Mesendoderm (in vitro differentiated cells): ENCODE data around the gene CLIC4.
"Not testable (repeated sequence)": the region's sequence is repeated elsewhere in the genome, so short reads cannot be mapped to it uniquely, and the experiment has no call there.

Experiments used
- DNase-seq: peaks from one replicate; pipeline ENCODE4 v3.0.0; 2013
- H2AK5ac ChIP-seq: 2 replicates; pipeline ENCODE4 v1.6.1; 2013; ENCODE audit warnings: low read length, inconsistent platforms
- H2BK120ac ChIP-seq: 2 replicates; pipeline ENCODE4 v1.6.1; 2013; ENCODE audit warnings: low read depth, mild to moderate bottlenecking, low read length, moderate library complexity, mixed read lengths
- H2BK15ac ChIP-seq: replicated peaks from 2 replicates; pipeline ENCODE4 v1.6.1; 2013; ENCODE audit warnings: low read depth, mild to moderate bottlenecking, moderate library complexity
- H2BK5ac ChIP-seq: 2 replicates; pipeline ENCODE4 v1.6.1; 2013; ENCODE audit warnings: low read length, inconsistent platforms
- H3K18ac ChIP-seq: 2 replicates; pipeline ENCODE4 v1.6.1; 2013; ENCODE audit warnings: mild to moderate bottlenecking, low read length, mixed read lengths
- H3K23ac ChIP-seq: one replicate; pipeline ENCODE4 v1.6.1; 2013; ENCODE audit warnings: low read length
- H3K27ac ChIP-seq: 2 replicates; pipeline ENCODE4 v1.5.1; 2013; ENCODE audit warnings: low read depth, mild to moderate bottlenecking, inconsistent platforms, low read length, moderate library complexity
- H3K27me3 ChIP-seq: 2 replicates; pipeline ENCODE4 v1.6.1; 2013; ENCODE audit warnings: low read length, control low read depth, mild to moderate bottlenecking, inconsistent platforms; ENCODE audit not compliant: insufficient read depth, poor library complexity
- H3K36me3 ChIP-seq: 2 replicates; pipeline ENCODE4 v1.6.1; 2013; ENCODE audit warnings: low read length, inconsistent platforms; ENCODE audit not compliant: control insufficient read depth, insufficient read depth
- H3K4ac ChIP-seq: one replicate; pipeline ENCODE4 v1.6.1; 2013; ENCODE audit warnings: low read depth, mild to moderate bottlenecking, low read length, moderate library complexity
- H3K4me1 ChIP-seq: 2 replicates; pipeline ENCODE4 v1.6.1; 2013; ENCODE audit warnings: low read depth, low read length, inconsistent platforms; ENCODE audit not compliant: control insufficient read depth
- H3K4me2 ChIP-seq: 2 replicates; pipeline ENCODE4 v1.6.1; 2013; ENCODE audit warnings: low read length
- H3K4me3 ChIP-seq: 2 replicates; pipeline ENCODE4 v1.5.1; 2013; ENCODE audit warnings: mild to moderate bottlenecking, low read length
- H3K56ac ChIP-seq: one replicate; pipeline ENCODE4 v1.6.1; 2013; ENCODE audit warnings: low read length
- H3K79me1 ChIP-seq: 2 replicates; pipeline ENCODE4 v1.6.1; 2013; ENCODE audit warnings: low read length, inconsistent platforms
- H3K79me2 ChIP-seq: 2 replicates; pipeline ENCODE4 v1.6.1; 2013; ENCODE audit warnings: mild to moderate bottlenecking, low read length; ENCODE audit not compliant: control insufficient read depth, insufficient read depth
- H3K9ac ChIP-seq: 2 replicates; pipeline ENCODE4 v1.6.1; 2013; ENCODE audit warnings: low read length, inconsistent platforms
- H4K5ac ChIP-seq: one replicate; pipeline ENCODE4 v1.6.1; 2013; ENCODE audit warnings: low read length
- H4K8ac ChIP-seq: one replicate; pipeline ENCODE4 v1.6.1; 2013; ENCODE audit warnings: low read depth, mild to moderate bottlenecking, control low read depth, low read length, moderate library complexity
- WGBS: extraction: QIAGEN DNeasy Blood & Tissue Kit; methylation state at CpG from one replicate; pipeline ENCODE4 v1.1.7; 2013; ENCODE audit warnings: low lambda C conversion rate, missing lambda C conversion rate; ENCODE audit not compliant: insufficient coverage; ENCODE audit errors: extremely low coverage; 5-methylcytosine and 5-hydroxymethylcytosine counted together

Gene CLIC4

DNA sequence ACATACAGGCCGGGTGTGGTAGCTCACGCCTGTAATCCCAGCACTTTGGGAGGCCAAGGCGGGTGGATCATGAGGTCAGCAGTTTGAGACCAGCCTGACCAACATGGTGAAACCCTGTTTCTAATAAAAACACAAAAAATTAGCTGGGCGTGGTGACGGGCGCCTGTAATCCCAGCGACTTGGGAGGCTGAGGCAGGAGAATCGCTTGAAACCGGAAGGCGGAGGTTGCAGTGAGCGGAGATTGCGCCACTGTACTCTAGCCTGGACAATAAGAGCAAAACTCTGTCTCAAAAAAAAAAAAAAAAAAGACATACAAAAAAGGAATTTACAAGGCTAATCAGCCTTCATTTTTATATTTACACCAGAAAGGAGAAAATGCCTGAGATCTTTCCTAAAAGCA lies 78.2 kb downstream of the CLIC4 start:
- not testable (repeated sequence) for H3K4me1 ChIP-seq, H3K23ac ChIP-seq, H3K36me3 ChIP-seq, H3K9ac ChIP-seq, H3K4ac ChIP-seq, H4K8ac ChIP-seq, H2BK120ac ChIP-seq, DNase-seq, H2BK5ac ChIP-seq, H3K27ac ChIP-seq, H3K27me3 ChIP-seq, H2AK5ac ChIP-seq, H3K18ac ChIP-seq, H4K5ac ChIP-seq, H3K4me3 ChIP-seq, H2BK15ac ChIP-seq, H3K56ac ChIP-seq, H3K4me2 ChIP-seq, H3K79me1 ChIP-seq
- peaks cover 19% of the 10 kb centered on the region for H3K79me2 ChIP-seq
- WGBS: no CpG with 5 or more reads among the region's 12 CpGs

DNA sequence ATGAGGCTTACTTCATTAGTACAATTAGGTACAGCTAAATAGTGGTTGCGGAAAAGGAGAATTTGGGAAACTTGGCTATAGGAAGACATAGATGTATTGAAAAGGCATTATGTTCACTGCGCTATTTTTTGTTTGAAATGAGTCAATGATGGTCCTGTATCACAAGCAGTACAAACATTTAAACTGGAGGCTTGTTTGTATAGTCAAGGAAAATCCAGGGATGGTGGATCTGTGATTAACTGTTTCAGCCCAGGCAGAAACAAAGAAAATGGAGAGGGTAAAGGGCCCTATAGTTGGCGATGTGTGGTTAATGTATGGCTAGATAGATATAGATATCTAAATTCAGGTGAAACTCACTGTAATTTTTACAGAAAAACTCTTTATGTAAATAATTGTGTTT lies 79.9 kb downstream of the CLIC4 start:
- H3K27me3 ChIP-seq: no peaks in the 10 kb centered on the region
- peaks cover 3% of the 10 kb centered on the region for H3K79me1 ChIP-seq
- H3K79me2 ChIP-seq: peaks cover 21% of the 10 kb centered on the region
- H3K18ac ChIP-seq: no peak overlapping the region
- H3K27ac ChIP-seq: no peak overlapping the region
- no peak overlapping the region for H3K9ac ChIP-seq
- H3K4ac ChIP-seq: no peak overlapping the region
- H3K4me1 ChIP-seq: no peaks in the 10 kb centered on the region
- no peak overlapping the region for H3K4me2 ChIP-seq
- DNase-seq: no peak
- no peak overlapping the region for H4K8ac ChIP-seq
- H2BK15ac ChIP-seq: no peak overlapping the region
- 100% methylated on average over 1 of the region's 3 CpGs for WGBS
- H3K56ac ChIP-seq: no peak overlapping the region
- no peak overlapping the region for H4K5ac ChIP-seq
- H2BK5ac ChIP-seq: no peak overlapping the region
- H3K4me3 ChIP-seq: no peak overlapping the region
- H2AK5ac ChIP-seq: no peak overlapping the region
- H2BK120ac ChIP-seq: no peak overlapping the region
- H3K23ac ChIP-seq: no peak overlapping the region
- H3K36me3 ChIP-seq: no peaks in the 10 kb centered on the region

DNA sequence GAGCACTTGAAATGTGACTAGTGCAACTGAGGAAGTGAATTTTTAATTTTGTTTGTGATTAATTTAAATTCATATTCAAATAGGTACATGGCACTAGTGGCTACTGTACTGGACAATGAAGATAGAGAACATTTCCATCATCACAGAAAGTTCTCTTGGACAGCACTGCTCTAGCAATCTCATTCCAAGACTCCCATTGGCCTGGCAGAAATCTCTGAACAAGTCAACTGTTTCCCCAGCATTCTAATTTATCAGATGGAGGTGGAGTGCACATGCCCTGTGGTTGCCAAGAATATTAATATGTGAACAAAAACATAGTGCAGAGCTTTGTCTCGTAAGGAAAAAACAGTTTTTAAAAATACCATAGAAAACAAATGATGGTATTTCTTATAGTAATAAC lies 81.3 kb downstream of the CLIC4 start:
- no peak overlapping the region for H3K9ac ChIP-seq
- H3K4me1 ChIP-seq: no peaks in the 10 kb centered on the region
- H2BK120ac ChIP-seq: no peak overlapping the region
- no peak for DNase-seq
- H2BK15ac ChIP-seq: no peak overlapping the region
- no peak overlapping the region for H2AK5ac ChIP-seq
- no peak overlapping the region for H3K56ac ChIP-seq
- H3K18ac ChIP-seq: no peak overlapping the region
- no peak overlapping the region for H3K27ac ChIP-seq
- peaks cover 3% of the 10 kb centered on the region for H3K79me1 ChIP-seq
- no peak overlapping the region for H2BK5ac ChIP-seq
- H4K8ac ChIP-seq: no peak overlapping the region
- no peaks in the 10 kb centered on the region for H3K27me3 ChIP-seq
- no peak overlapping the region for H3K23ac ChIP-seq
- H3K4me2 ChIP-seq: no peak overlapping the region
- no CpG with 5 or more reads among the region's 1 CpG for WGBS
- H3K4ac ChIP-seq: no peak overlapping the region
- H3K4me3 ChIP-seq: no peak overlapping the region
- no peak overlapping the region for H4K5ac ChIP-seq
- peaks cover 21% of the 10 kb centered on the region for H3K79me2 ChIP-seq
- no peaks in the 10 kb centered on the region for H3K36me3 ChIP-seq

DNA sequence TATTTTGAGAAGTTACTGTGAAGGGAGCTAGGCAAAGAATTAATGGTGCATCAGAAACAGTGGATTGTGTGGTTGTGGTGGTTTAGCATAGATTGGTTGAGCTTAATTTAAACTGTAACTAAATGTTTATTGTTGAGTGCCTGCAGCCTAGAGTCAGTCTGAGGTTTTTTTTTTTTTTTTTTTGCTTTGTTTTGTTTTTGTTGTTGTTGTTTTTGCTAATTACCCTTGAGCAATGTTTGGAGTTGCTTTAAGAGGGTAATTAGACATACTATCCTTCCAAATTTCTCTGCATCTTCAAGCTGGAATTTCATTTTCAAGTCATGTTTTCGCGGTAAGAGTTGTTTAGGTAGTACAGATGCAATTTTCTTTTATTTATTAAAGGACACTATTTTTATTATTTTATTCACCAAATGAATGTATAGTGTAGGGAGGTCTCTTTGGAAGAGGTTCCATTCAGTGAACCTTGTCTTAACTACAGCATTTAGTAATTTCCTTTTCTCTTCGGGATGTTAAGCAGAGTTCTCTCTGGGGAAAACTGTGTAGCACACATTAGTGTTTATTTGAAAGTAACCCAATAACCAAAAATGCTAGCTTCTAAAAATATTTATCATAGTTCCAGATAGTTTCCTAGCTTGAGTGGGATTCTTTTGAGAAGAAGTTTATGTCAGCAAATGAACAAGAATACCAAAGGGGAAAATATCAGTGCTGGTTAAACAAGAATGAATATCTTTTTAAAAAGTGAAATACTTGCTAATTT lies 82.3 kb downstream of the CLIC4 start:
- no CpG with 5 or more reads among the region's 3 CpGs for WGBS
- no peak overlapping the region for H3K27ac ChIP-seq

DNA sequence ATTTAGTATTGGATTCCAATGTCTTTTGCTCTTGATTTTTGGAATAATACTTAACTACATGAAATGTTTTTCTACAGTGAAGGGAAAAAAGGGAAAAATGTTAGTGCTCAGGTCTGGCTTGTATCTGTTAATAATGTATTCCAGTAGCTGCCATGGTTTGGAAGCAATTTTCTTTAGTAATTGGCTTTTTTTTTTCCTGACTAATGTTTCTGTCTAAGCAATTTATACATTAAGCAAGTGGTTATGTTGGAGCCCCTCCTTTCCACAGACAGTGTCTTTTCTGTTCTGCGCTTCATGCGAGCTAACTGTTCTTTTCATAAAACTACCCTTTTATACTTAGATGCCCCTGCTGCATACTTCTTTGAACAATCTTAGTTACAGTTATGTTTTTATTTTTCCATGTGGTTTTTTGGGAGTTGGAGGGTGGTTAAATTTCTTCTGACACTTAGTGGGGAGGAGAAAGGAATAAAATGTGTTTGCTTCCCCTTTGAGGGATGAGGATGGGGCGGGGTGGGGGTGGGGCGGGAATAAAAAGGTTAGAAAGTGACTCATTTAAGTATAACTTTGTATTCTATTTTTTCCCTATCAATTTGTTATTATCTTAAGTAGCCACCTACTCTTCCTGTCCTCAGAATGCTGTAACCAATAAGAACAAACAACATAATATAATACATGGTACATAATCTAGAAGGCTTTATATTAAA lies 83.1 kb downstream of the CLIC4 start:
- no peak overlapping the region for H3K23ac ChIP-seq
- H4K5ac ChIP-seq: no peak overlapping the region
- peaks cover 13% of the 10 kb centered on the region for H3K79me2 ChIP-seq
- H3K9ac ChIP-seq: no peak overlapping the region
- H3K56ac ChIP-seq: no peak overlapping the region
- no peaks in the 10 kb centered on the region for H3K4me1 ChIP-seq
- no peak overlapping the region for H3K4me3 ChIP-seq
- no peak overlapping the region for H3K4ac ChIP-seq
- H3K27me3 ChIP-seq: no peaks in the 10 kb centered on the region
- no peak for DNase-seq
- H3K79me1 ChIP-seq: peaks cover 3% of the 10 kb centered on the region
- no peak overlapping the region for H3K18ac ChIP-seq
- H3K36me3 ChIP-seq: no peaks in the 10 kb centered on the region
- no peak overlapping the region for H3K27ac ChIP-seq
- no peak overlapping the region for H2BK120ac ChIP-seq
- no peak overlapping the region for H3K4me2 ChIP-seq
- no CpG with 5 or more reads among the region's 4 CpGs for WGBS
- no peak overlapping the region for H2BK15ac ChIP-seq
- H4K8ac ChIP-seq: no peak overlapping the region
- no peak overlapping the region for H2AK5ac ChIP-seq
- H2BK5ac ChIP-seq: no peak overlapping the region

More for the DNA sequence above, 82.3 kb downstream of the CLIC4 start:
- Histone ChIP-seq H3K4me1 (no peaks in the 10 kb centered on the region), H3K36me3 (no peaks in the 10 kb centered on the region), H3K4me2 (no peak overlapping the region), H3K23ac (no peak overlapping the region), H3K56ac (no peak overlapping the region), H3K79me2 (peaks cover 17% of the 10 kb centered on the region), H2AK5ac (no peak overlapping the region), H2BK120ac (no peak overlapping the region), H3K4ac (no peak overlapping the region), H4K8ac (no peak overlapping the region), H3K18ac (no peak overlapping the region), H2BK15ac (no peak overlapping the region), H3K27me3 (no peaks in the 10 kb centered on the region), H3K9ac (no peak overlapping the region), H3K4me3 (no peak overlapping the region), H2BK5ac (no peak overlapping the region), H4K5ac (no peak overlapping the region), H3K79me1 (peaks cover 3% of the 10 kb centered on the region)
- DNase-seq: no peak
